Liver (tissue), 9 donors: ENCODE measurements around the gene ARFIP1. TPM values are rescaled to one million over a fixed set of nuclear protein-coding genes. Genes with fewer than 3 reads are reported as not detected.

ENCODE experiments used
- DNase-seq: peaks from one replicate; pipeline ENCODE4 v3.0.0-alpha.2; 2017; ENCODE audit warnings: low spot score
- H3K27ac ChIP-seq, 2 donors: one replicate each; pipeline ENCODE4 v1.7.0; 2013; ENCODE audit warnings: inconsistent platforms in 2 of 2, low read length in 2 of 2, control low read depth in 1 of 2, low read depth in 1 of 2, mild to moderate bottlenecking in 1 of 2
- H3K27me3 ChIP-seq, 4 donors: one replicate each; pipeline versions ENCODE4 v1.6.1 to v1.7.0; 2013; ENCODE audit warnings: low read length in 3 of 4, inconsistent platforms in 1 of 4, mild to moderate bottlenecking in 1 of 4, moderate library complexity in 1 of 4; ENCODE audit not compliant: control insufficient read depth in 4 of 4, insufficient read depth in 4 of 4
- H3K36me3 ChIP-seq, 4 donors: one replicate each; pipeline versions ENCODE4 v1.6.1 to v1.7.0; 2013; ENCODE audit warnings: low read length in 3 of 4, mild to moderate bottlenecking in 3 of 4, low read depth in 1 of 4, moderate library complexity in 1 of 4; ENCODE audit not compliant: control insufficient read depth in 4 of 4, insufficient read depth in 3 of 4
- H3K4me1 ChIP-seq, 4 donors: one replicate each; pipeline versions ENCODE4 v1.6.1 to v1.7.0; 2013; ENCODE audit warnings: low read length in 3 of 4, mild to moderate bottlenecking in 3 of 4, moderate library complexity in 1 of 4; ENCODE audit not compliant: control insufficient read depth in 4 of 4, insufficient read depth in 4 of 4
- H3K4me3 ChIP-seq, 3 donors: one replicate each; pipeline versions ENCODE4 v1.6.1 to v1.7.0; 2013; ENCODE audit warnings: low read length in 3 of 3, control low read depth in 1 of 3, low read depth in 1 of 3, mild to moderate bottlenecking in 1 of 3
- H3K9ac ChIP-seq, 2 donors: one replicate each; pipeline ENCODE4 v1.7.0; 2013; ENCODE audit warnings: low read length in 2 of 2, mild to moderate bottlenecking in 2 of 2, moderate library complexity in 2 of 2, control low read depth in 1 of 2, low read depth in 1 of 2
- H3K9me3 ChIP-seq, 4 donors: one replicate each; pipeline versions ENCODE4 v1.6.1 to v1.7.0; 2013; ENCODE audit warnings: low read length in 3 of 4; ENCODE audit not compliant: control insufficient read depth in 4 of 4
- ATF3 ChIP-seq: IDR thresholded peaks from 2 replicates; pipeline ENCODE4 v1.6.1; 2016; ENCODE audit warnings: antibody characterized with exemption
- EGR1 ChIP-seq, 2 donors: IDR thresholded peaks; 2 replicates each; pipeline ENCODE4 v1.6.1; 2016 to 2018; ENCODE audit warnings: antibody characterized with exemption in 2 of 2, low read depth in 2 of 2
- FOXA1 ChIP-seq: IDR thresholded peaks from 2 replicates; pipeline ENCODE4 v1.6.1; 2016; ENCODE audit warnings: antibody characterized with exemption
- FOXA2 ChIP-seq: IDR thresholded peaks from 2 replicates; pipeline ENCODE4 v1.6.1; 2016; ENCODE audit warnings: antibody characterized with exemption
- GABPA ChIP-seq, 2 donors: IDR thresholded peaks in 1 of 2; conservative IDR thresholded peaks in 1 of 2; 2 replicates each; pipeline ENCODE4 v1.6.1; 2016; ENCODE audit warnings: antibody characterized with exemption in 2 of 2, mild to moderate bottlenecking in 1 of 2, moderate library complexity in 1 of 2
- HNF4A ChIP-seq, 2 donors: conservative IDR thresholded peaks; 2 replicates each; pipeline ENCODE4 v1.6.1; 2016; ENCODE audit warnings: antibody characterized with exemption in 2 of 2, mild to moderate bottlenecking in 2 of 2
- HNF4G ChIP-seq: IDR thresholded peaks from 2 replicates; pipeline ENCODE4 v1.6.1; 2016; ENCODE audit warnings: antibody characterized with exemption
- JUND ChIP-seq, 2 donors: IDR thresholded peaks; 2 replicates each; pipeline ENCODE4 v1.6.1; 2016; ENCODE audit warnings: antibody characterized with exemption in 2 of 2
- NR2F2 ChIP-seq: IDR thresholded peaks from 2 replicates; pipeline ENCODE4 v1.6.1; 2016; ENCODE audit warnings: antibody characterized with exemption
- RAD21 ChIP-seq, 2 donors: IDR thresholded peaks; 2 replicates each; pipeline ENCODE4 v1.6.1; 2016; ENCODE audit warnings: antibody characterized with exemption in 2 of 2, mild to moderate bottlenecking in 2 of 2
- REST ChIP-seq: IDR thresholded peaks from 2 replicates; pipeline ENCODE4 v1.6.1; 2016; ENCODE audit warnings: antibody characterized with exemption, mild to moderate bottlenecking
- RXRA ChIP-seq, 2 donors: IDR thresholded peaks; 2 replicates each; pipeline ENCODE4 v1.6.1; 2017 to 2018; ENCODE audit warnings: antibody characterized with exemption in 2 of 2, mild to moderate bottlenecking in 1 of 2
- SP1 ChIP-seq: IDR thresholded peaks from 2 replicates; pipeline ENCODE4 v1.6.1; 2018; ENCODE audit warnings: antibody characterized with exemption, mild to moderate bottlenecking
- TAF1 ChIP-seq: conservative IDR thresholded peaks from 2 replicates; pipeline ENCODE4 v1.6.1; 2016; ENCODE audit warnings: antibody characterized with exemption, mild to moderate bottlenecking
- YY1 ChIP-seq: IDR thresholded peaks from 2 replicates; pipeline ENCODE4 v1.6.1; 2016; ENCODE audit warnings: antibody characterized with exemption, mild to moderate bottlenecking
- WGBS: extraction: QIAGEN DNeasy Blood & Tissue Kit; methylation state at CpG from one replicate; pipeline ENCODE4 v1.1.7; 2013; 5-methylcytosine and 5-hydroxymethylcytosine counted together
- polyA plus RNA-seq, 2 donors: library from polyadenylated mRNA; stranded (reverse) in 1 of 2; unstranded in 1 of 2; fragments of 200-250 nt in 1 of 2; fragments of >200 nt in 1 of 2; fragmentation: Nextera tagmentation in 1 of 2; extraction: Ambion mirVana in 1 of 2; gene quantifications; one replicate each; pipeline versions ENCODE4 v1.2.1 to v1.2.3, GENCODE V29; 2013 to 2015
- total RNA-seq, 2 donors: library from RNA; depleted of rRNA; stranded (reverse); fragments of >200 nt; gene quantifications; one replicate each; pipeline ENCODE4 v1.2.3, GENCODE V29; 2014
- TF ChIP-seq, protein P1 (sequence below): fragments of 150-350 bp; IDR thresholded peaks from 2 replicates; pipeline ENCODE4 v1.5.1; 2017; ENCODE audit warnings: improper control_type of control experiment, low read depth, low read length; ENCODE audit not compliant: missing input control
- TF ChIP-seq, protein P2 (sequence below): IDR thresholded peaks from 2 replicates; pipeline ENCODE4 v1.6.1; 2016; ENCODE audit warnings: antibody characterized with exemption
- TF ChIP-seq, protein P3 (sequence below): IDR thresholded peaks from 2 replicates; pipeline ENCODE4 v1.6.1; 2016; ENCODE audit warnings: antibody characterized with exemption
- donor health status: healthy.
- donor health status: healthy.
- donor health status: healthy.
- donor health status: healthy.
- donor health status: healthy.

The ARFIP1 gene
- total and polyA plus RNA-seq, 4 donors: 6.8 to 16.8 (median 14.9) TPM

GRCh38 chr4:152938237-152938947 lies 158.6 kb downstream of the ARFIP1 start:
- WGBS: 28% methylated on average over 17 of the region's 17 CpGs
- no peak overlapping the region for H3K9ac ChIP-seq
- peaks cover 0 to 5% (median 2%) of the 10 kb centered on the region in 4 donors for H3K27me3 ChIP-seq
- peaks cover 15 to 31% (median 26%) of the 10 kb centered on the region in 4 donors for H3K4me1 ChIP-seq
- TF ChIP-seq TAF1: no peak
- no peak for TF ChIP-seq FOXA2
- TF ChIP-seq, protein P1, sequence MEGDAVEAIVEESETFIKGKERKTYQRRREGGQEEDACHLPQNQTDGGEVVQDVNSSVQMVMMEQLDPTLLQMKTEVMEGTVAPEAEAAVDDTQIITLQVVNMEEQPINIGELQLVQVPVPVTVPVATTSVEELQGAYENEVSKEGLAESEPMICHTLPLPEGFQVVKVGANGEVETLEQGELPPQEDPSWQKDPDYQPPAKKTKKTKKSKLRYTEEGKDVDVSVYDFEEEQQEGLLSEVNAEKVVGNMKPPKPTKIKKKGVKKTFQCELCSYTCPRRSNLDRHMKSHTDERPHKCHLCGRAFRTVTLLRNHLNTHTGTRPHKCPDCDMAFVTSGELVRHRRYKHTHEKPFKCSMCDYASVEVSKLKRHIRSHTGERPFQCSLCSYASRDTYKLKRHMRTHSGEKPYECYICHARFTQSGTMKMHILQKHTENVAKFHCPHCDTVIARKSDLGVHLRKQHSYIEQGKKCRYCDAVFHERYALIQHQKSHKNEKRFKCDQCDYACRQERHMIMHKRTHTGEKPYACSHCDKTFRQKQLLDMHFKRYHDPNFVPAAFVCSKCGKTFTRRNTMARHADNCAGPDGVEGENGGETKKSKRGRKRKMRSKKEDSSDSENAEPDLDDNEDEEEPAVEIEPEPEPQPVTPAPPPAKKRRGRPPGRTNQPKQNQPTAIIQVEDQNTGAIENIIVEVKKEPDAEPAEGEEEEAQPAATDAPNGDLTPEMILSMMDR: no peak
- TF ChIP-seq EGR1 (IDR thresholded peaks at IDR 0.05; ENCODE audit: low read depth in 2 of 2): no peak
- peak overlapping the region in 2 of 3 donors; percentile 59 to 70 for H3K4me3 ChIP-seq
- H3K27ac ChIP-seq: no peak overlapping the region
- DNase-seq: no peak
- no peaks in the 10 kb centered on the region for H3K36me3 ChIP-seq
- H3K9me3 ChIP-seq: no peaks in the 10 kb centered on the region

DNA sequence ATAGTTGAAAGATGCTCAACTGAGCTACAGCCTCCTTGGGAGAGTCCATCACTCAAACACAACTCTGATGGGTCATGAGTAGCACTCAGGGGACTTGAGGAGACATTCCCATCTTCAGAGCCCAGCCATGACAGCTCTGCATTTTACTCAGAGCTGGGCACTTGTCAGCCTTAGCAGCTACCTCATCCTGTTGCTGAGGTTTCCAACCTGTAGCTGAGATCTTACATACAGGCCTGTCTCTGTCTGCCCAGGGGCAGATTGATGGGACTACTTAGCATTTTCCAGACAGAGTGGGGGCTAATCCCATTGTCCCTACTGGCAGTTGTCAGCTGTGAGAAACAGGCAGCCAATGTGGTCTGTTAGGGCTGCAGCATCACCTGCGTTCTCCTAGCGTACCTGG lies 159.9 kb downstream of the ARFIP1 start:
- Histone ChIP-seq H3K27me3 (peaks cover 0 to 5% (median 2%) of the 10 kb centered on the region in 4 donors), H3K9ac (no peak overlapping the region), H3K27ac (no peak overlapping the region), H3K9me3 (no peaks in the 10 kb centered on the region), H3K36me3 (no peaks in the 10 kb centered on the region), H3K4me1 (peaks cover 15 to 31% (median 26%) of the 10 kb centered on the region in 4 donors), H3K4me3 (no peak overlapping the region)
- WGBS: 86% methylated on average over 2 of the region's 2 CpGs
- DNase-seq: no peak
- no peak for TF ChIP-seq NR2F2
- TF ChIP-seq FOXA1: no peak
- no peak for TF ChIP-seq FOXA2
- TF ChIP-seq, protein P1: no peak
- no peak for TF ChIP-seq RAD21 (IDR thresholded peaks at IDR 0.05)
- no peak for TF ChIP-seq EGR1 (IDR thresholded peaks at IDR 0.05; ENCODE audit: low read depth in 2 of 2)
- TF ChIP-seq, protein P2, sequence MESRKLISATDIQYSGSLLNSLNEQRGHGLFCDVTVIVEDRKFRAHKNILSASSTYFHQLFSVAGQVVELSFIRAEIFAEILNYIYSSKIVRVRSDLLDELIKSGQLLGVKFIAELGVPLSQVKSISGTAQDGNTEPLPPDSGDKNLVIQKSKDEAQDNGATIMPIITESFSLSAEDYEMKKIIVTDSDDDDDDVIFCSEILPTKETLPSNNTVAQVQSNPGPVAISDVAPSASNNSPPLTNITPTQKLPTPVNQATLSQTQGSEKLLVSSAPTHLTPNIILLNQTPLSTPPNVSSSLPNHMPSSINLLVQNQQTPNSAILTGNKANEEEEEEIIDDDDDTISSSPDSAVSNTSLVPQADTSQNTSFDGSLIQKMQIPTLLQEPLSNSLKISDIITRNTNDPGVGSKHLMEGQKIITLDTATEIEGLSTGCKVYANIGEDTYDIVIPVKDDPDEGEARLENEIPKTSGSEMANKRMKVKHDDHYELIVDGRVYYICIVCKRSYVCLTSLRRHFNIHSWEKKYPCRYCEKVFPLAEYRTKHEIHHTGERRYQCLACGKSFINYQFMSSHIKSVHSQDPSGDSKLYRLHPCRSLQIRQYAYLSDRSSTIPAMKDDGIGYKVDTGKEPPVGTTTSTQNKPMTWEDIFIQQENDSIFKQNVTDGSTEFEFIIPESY: no peak
- TF ChIP-seq REST: no peak
- TF ChIP-seq YY1: no peak
- TF ChIP-seq, protein P3, sequence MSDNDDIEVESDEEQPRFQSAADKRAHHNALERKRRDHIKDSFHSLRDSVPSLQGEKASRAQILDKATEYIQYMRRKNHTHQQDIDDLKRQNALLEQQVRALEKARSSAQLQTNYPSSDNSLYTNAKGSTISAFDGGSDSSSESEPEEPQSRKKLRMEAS: no peak
- TF ChIP-seq ATF3: no peak
- no peak for TF ChIP-seq GABPA (IDR thresholded peaks at IDR 0.05 in 1 of 2, conservative IDR thresholded peaks at IDR 0.05 in 1 of 2)
- no peak for TF ChIP-seq SP1
- TF ChIP-seq HNF4G: no peak
- no peak for TF ChIP-seq HNF4A (conservative IDR thresholded peaks at IDR 0.05)
- TF ChIP-seq RXRA (IDR thresholded peaks at IDR 0.05): no peak
- TF ChIP-seq JUND (IDR thresholded peaks at IDR 0.05): no peak
- no peak for TF ChIP-seq TAF1
